WTC11 (cell line): ENCODE measurements around the gene ZDHHC14. TPM values are rescaled to one million over a fixed set of nuclear protein-coding genes. Genes with fewer than 3 reads are reported as not detected.

Source experiments
- ATAC-seq: fragments of 200-7000 bp; cut with Tn5 transposase; 2 replicates; pipeline ENCODE4 v1.10.0; 2021; ENCODE audit warnings: mild to moderate bottlenecking, moderate library complexity
- CTCF ChIA-PET: fragments of 300-600 bp; sonication (Branson Sonifier 250); formaldehyde crosslinking; loops from one replicate; lab custom pipeline; 2021; ENCODE audit warnings: antibody characterized with exemption; lab: Charles Lee
- POLR2A ChIA-PET: fragments of 350-600 bp; sonication (Branson Sonifier 250); formaldehyde crosslinking; loops from one replicate; lab custom pipeline; 2021; ENCODE audit warnings: antibody characterized with exemption; lab: Charles Lee
- DNase-seq: peaks from one replicate; pipeline ENCODE4 v3.0.0; 2021; ENCODE audit warnings: low spot score
- H3K27ac Mint-ChIP-seq: 2 replicates; pipeline ENCODE4 v1.8.0; 2021; ENCODE audit warnings: mixed read lengths
- H3K27me3 Mint-ChIP-seq: 2 replicates; pipeline ENCODE4 v1.8.0; 2021; ENCODE audit warnings: low read depth, mild to moderate bottlenecking, moderate library complexity, mixed read lengths
- H3K36me3 Mint-ChIP-seq: 2 replicates; pipeline ENCODE4 v1.8.0; 2021; ENCODE audit warnings: mixed read lengths
- H3K4me1 Mint-ChIP-seq: 2 replicates; pipeline ENCODE4 v1.8.0; 2022; ENCODE audit warnings: mixed read lengths
- H3K4me3 Mint-ChIP-seq: 2 replicates; pipeline ENCODE4 v1.8.0; 2021; ENCODE audit warnings: mild to moderate bottlenecking, moderate library complexity, mixed read lengths
- H3K9me3 Mint-ChIP-seq: 2 replicates; pipeline ENCODE4 v1.8.0; 2021; ENCODE audit warnings: mixed read lengths
- GABPB1 ChIP-seq: sonication (generic); formaldehyde crosslinking; IDR thresholded peaks from 2 replicates; pipeline ENCODE4 v1.8.1; 2023; ENCODE audit warnings: mild to moderate bottlenecking, missing genetic modification reagents
- GTF2I ChIP-seq: fragments of 250-450 bp; sonication (Bioruptor Pico); conservative IDR thresholded peaks from 2 replicates; pipeline ENCODE4 v1.4.0; 2021; ENCODE audit warnings: mild to moderate bottlenecking
- IRF2 ChIP-seq: sonication (generic); formaldehyde crosslinking; IDR thresholded peaks from 2 replicates; pipeline ENCODE4 v1.8.0; 2022; ENCODE audit warnings: low read depth, missing genetic modification reagents, borderline replicate concordance
- PRRX2 ChIP-seq: fragments of 250-450 bp; sonication (Bioruptor Pico); IDR thresholded peaks from 2 replicates; pipeline ENCODE4 v1.8.0; 2021; ENCODE audit warnings: mild to moderate bottlenecking
- TEAD1 ChIP-seq: sonication (generic); formaldehyde crosslinking; IDR thresholded peaks from 2 replicates; pipeline ENCODE4 v1.8.0; 2022; ENCODE audit warnings: mild to moderate bottlenecking, missing genetic modification reagents
- ZNF121 ChIP-seq: sonication (generic); formaldehyde crosslinking; IDR thresholded peaks from 2 replicates; pipeline ENCODE4 v1.8.0; 2023; ENCODE audit warnings: missing genetic modification reagents
- ZNF219 ChIP-seq: sonication (generic); formaldehyde crosslinking; IDR thresholded peaks from 2 replicates; pipeline ENCODE4 v1.8.0; 2023; ENCODE audit warnings: missing genetic modification reagents, mild to moderate bottlenecking, borderline replicate concordance
- total RNA-seq: library from RNA; stranded (reverse); gene quantifications from 3 replicates; pipeline ENCODE4 v1.2.3, GENCODE V29; 2021
- TF ChIP-seq, protein P1 (sequence below): sonication (generic); formaldehyde crosslinking; IDR thresholded peaks from 2 replicates; pipeline ENCODE4 v1.8.0; 2023; ENCODE audit warnings: missing genetic modification reagents, mild to moderate bottlenecking, borderline replicate concordance
- TF ChIP-seq, protein P2 (sequence below): sonication (generic); formaldehyde crosslinking; IDR thresholded peaks from 2 replicates; pipeline ENCODE4 v1.8.0; 2022; ENCODE audit warnings: mild to moderate bottlenecking, missing genetic modification reagents
- TF ChIP-seq, protein P3 (sequence below): fragments of 250-450 bp; sonication (Bioruptor Pico); IDR thresholded peaks from 2 replicates; pipeline ENCODE4 v1.9.0; 2021; ENCODE audit warnings: moderate library complexity, mild to moderate bottlenecking, inconsistent platforms, borderline replicate concordance
- TF ChIP-seq, protein P4 (sequence below): sonication (generic); formaldehyde crosslinking; IDR thresholded peaks from 2 replicates; pipeline ENCODE4 v1.8.0; 2022; ENCODE audit warnings: mild to moderate bottlenecking, missing genetic modification reagents

ZDHHC14 gene
- total RNA-seq, 1 experiment from 2014 or later: 6.6 TPM

DNA sequence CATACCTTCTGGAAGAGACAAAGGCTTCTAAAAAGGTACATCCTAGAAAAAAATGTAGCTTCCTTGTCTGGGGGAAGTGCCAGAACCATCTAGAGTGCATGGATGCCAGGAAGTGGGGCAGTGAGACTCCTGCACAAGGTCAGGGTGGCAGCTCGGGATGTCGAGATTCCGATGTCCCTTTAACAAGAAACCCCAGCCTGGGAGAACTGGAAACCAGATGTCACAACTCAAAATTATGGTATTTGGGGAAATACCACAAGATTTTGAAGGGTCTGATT lies 168.4 kb downstream of the ZDHHC14 start (continued):
- no peak for TF ChIP-seq GABPB1 (CRISPR knock-in tag)
- TF ChIP-seq, protein P1, sequence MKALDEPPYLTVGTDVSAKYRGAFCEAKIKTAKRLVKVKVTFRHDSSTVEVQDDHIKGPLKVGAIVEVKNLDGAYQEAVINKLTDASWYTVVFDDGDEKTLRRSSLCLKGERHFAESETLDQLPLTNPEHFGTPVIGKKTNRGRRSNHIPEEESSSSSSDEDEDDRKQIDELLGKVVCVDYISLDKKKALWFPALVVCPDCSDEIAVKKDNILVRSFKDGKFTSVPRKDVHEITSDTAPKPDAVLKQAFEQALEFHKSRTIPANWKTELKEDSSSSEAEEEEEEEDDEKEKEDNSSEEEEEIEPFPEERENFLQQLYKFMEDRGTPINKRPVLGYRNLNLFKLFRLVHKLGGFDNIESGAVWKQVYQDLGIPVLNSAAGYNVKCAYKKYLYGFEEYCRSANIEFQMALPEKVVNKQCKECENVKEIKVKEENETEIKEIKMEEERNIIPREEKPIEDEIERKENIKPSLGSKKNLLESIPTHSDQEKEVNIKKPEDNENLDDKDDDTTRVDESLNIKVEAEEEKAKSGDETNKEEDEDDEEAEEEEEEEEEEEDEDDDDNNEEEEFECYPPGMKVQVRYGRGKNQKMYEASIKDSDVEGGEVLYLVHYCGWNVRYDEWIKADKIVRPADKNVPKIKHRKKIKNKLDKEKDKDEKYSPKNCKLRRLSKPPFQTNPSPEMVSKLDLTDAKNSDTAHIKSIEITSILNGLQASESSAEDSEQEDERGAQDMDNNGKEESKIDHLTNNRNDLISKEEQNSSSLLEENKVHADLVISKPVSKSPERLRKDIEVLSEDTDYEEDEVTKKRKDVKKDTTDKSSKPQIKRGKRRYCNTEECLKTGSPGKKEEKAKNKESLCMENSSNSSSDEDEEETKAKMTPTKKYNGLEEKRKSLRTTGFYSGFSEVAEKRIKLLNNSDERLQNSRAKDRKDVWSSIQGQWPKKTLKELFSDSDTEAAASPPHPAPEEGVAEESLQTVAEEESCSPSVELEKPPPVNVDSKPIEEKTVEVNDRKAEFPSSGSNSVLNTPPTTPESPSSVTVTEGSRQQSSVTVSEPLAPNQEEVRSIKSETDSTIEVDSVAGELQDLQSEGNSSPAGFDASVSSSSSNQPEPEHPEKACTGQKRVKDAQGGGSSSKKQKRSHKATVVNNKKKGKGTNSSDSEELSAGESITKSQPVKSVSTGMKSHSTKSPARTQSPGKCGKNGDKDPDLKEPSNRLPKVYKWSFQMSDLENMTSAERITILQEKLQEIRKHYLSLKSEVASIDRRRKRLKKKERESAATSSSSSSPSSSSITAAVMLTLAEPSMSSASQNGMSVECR: no peak
- no peak for TF ChIP-seq GTF2I (CRISPR knock-in tag)

DNA sequence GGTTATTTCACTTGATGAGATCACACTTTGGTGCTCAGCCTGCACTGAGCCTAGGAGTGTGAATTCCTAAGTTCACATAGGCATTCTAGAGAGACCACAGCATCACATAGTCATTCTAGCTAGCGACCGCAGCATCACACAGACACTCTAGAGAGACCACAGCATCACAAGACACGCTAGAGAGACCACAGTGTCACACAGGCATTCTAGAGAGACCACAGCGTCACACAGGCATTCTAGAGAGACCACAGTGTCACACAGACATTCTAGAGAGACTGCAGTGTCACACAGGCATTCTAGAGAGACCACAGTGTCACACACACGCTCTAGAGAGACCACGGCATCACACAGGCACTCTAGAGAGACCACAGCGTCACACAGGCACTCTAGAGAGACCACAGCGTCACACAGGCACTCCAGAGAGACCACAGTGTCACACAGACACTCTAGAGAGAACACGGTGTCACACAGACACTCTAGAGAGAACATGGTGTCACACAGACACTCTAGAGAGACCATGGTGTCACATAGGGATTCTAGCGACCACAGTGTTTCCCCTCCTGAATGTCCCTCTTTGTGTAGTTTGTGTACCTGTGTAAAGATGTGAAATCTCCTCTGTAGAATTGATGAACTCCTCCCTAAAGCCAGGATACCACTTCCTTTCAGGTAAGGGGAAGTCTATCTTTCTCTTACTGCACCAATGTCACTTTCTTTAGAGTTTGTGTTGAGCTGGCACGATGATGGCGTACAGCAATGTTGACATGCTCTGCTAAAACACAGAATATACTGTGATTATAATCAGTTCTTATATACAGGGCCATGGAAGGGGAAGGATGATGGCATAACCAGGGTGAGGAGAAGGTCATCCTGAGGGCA lies 169.4 kb downstream of the ZDHHC14 start:
- Mint-ChIP-seq H3K9me3 (peaks cover 4% of the 10 kb centered on the region; the same call in 1 of the 2 replicates), H3K27me3 (no peaks in the 10 kb centered on the region; the same call in none of the 2 replicates), H3K4me3 (no peak overlapping the region), H3K27ac (peak overlapping the region; percentile 61; the same call in 1 of the 2 replicates), H3K4me1 (peaks cover 74% of the 10 kb centered on the region), H3K36me3 (peaks cover 16% of the 10 kb centered on the region)
- ChIA-PET CTCF (no interaction called here), POLR2A (no interaction called here)
- ATAC-seq (no peak), DNase-seq (no peak)
- TF ChIP-seq, protein P2, sequence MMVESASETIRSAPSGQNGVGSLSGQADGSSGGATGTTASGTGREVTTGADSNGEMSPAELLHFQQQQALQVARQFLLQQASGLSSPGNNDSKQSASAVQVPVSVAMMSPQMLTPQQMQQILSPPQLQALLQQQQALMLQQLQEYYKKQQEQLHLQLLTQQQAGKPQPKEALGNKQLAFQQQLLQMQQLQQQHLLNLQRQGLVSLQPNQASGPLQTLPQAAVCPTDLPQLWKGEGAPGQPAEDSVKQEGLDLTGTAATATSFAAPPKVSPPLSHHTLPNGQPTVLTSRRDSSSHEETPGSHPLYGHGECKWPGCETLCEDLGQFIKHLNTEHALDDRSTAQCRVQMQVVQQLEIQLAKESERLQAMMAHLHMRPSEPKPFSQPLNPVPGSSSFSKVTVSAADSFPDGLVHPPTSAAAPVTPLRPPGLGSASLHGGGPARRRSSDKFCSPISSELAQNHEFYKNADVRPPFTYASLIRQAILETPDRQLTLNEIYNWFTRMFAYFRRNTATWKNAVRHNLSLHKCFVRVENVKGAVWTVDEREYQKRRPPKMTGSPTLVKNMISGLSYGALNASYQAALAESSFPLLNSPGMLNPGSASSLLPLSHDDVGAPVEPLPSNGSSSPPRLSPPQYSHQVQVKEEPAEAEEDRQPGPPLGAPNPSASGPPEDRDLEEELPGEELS (CRISPR knock-in tag): no peak
- no peak for TF ChIP-seq PRRX2 (CRISPR knock-in tag)
- TF ChIP-seq, protein P3, sequence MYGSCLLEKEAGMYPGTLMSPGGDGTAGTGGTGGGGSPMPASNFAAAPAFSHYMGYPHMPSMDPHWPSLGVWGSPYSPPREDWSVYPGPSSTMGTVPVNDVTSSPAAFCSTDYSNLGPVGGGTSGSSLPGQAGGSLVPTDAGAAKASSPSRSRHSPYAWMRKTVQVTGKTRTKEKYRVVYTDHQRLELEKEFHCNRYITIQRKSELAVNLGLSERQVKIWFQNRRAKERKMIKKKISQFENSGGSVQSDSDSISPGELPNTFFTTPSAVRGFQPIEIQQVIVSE (CRISPR knock-in tag): no peak
- TF ChIP-seq, protein P4, sequence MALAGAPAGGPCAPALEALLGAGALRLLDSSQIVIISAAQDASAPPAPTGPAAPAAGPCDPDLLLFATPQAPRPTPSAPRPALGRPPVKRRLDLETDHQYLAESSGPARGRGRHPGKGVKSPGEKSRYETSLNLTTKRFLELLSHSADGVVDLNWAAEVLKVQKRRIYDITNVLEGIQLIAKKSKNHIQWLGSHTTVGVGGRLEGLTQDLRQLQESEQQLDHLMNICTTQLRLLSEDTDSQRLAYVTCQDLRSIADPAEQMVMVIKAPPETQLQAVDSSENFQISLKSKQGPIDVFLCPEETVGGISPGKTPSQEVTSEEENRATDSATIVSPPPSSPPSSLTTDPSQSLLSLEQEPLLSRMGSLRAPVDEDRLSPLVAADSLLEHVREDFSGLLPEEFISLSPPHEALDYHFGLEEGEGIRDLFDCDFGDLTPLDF (CRISPR knock-in tag): no peak
- no peak for TF ChIP-seq ZNF121 (CRISPR knock-in tag)
- TF ChIP-seq ZNF219: no peak
- TF ChIP-seq TEAD1: no peak
- TF ChIP-seq IRF2 (CRISPR knock-in tag): no peak

DNA sequence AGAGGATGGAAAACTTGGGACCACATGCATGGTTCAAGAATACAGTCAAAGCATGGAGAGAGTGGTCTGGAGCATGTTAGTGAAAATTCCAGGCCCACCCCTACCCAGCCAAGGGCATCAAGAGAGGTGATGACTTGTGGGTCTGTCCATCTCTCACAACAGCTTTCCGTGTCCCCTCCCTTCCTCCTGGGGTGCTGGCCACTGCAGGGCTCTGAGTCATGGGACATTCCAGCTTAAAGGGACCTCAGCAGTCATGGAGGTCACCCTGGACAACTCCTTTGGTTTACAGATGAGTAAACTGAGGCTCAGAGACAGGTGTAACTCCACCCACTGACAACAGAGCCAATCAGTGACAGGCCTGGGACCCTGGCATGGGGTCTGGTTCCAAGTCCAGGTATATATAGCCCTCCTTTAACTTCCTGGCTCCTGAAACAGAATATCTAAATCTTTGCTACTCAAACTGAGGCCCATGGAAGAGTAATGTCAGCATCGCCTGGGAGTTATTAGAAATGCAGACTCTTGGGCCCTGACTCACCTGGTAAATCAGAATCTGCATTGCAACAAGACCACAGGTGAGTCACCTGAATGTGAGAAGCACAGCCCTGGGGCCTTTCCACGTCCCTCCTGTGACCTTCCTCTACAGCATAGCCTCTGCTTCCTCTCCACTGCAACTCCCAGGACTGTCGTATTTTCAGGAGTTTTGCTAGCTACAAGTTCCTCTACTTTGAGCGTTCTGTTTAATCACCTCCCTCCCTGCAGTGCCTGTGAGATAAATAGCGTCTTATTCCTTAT lies 170.2 kb downstream of the ZDHHC14 start:
- peaks cover 4% of the 10 kb centered on the region; the same call in 1 of the 2 replicates for H3K9me3 Mint-ChIP-seq
- CTCF ChIA-PET: interaction anchor here (0.7 to 1.4 kb wide), 5 partner anchors 16 to 205 kb away, joined by 3 to 7 read pairs (median 4); no protein-coding TSS in a partner anchor
- no peak for ATAC-seq
- POLR2A ChIA-PET: no interaction called here
- H3K4me1 Mint-ChIP-seq: peaks cover 75% of the 10 kb centered on the region
- H3K27ac Mint-ChIP-seq: peak overlapping the region; percentile 97
- peaks cover 10% of the 10 kb centered on the region for H3K36me3 Mint-ChIP-seq
- no peak for DNase-seq
- no peaks in the 10 kb centered on the region; the same call in none of the 2 replicates for H3K27me3 Mint-ChIP-seq
- no peak overlapping the region for H3K4me3 Mint-ChIP-seq
- TF ChIP-seq GTF2I (CRISPR knock-in tag): no peak
